ENCODE results near the gene MRPS6.

Gene MRPS6

DNA sequence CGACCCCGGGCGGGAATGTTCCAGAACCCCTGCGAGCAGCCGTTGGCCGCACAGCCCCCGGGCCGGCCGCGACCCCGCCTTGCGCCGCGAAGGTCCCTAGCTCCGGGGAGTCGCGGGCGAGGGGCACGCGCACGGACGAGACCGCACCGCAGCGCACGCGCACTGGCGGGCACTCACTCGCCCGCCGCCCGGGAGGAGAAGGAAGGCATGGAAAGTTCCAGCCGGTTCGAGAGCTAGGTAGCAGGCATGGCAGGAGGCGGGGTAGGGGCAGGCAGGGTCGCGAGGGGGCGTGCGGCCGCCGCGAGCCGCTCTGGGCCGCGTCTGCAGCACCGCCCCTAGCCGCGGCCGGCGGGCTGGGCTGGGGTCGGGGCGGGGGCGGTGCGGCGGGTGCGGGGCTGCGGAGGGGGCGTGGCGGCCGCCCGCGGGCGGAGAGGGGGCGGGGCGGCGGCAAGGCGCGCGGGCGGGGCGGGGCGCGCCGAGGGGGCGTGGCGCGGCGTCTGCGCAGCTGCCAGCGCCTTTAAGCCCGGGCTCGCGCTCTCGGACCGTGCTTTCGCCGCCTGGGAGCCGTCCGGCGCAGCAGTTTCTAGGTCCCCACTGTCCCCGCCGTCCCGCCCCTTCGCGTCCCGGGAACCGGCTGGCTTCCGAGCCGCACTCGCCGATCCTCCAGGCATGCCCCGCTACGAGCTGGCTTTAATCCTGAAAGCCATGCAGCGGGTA lies at the start of gene MRPS6, which contains the start of gene SLC5A3:
MRPS6 (plus strand) TSS at position 547 of the 717 bp plus-strand sequence; CDS start at position 670, 123 bp downstream.
SLC5A3 (plus strand) TSS at position 547 of the 717 bp plus-strand sequence. CDS start 21,621 bp downstream, outside the sequence.
- peak within 1 kb of the TSS; percentile 80 for H3K4me3 ChIP-seq (ENCODE audit: low read depth, low read length)
- DNase-seq (ENCODE audit: low read depth): peak; percentile 51
- TF ChIP-seq, protein P1, sequence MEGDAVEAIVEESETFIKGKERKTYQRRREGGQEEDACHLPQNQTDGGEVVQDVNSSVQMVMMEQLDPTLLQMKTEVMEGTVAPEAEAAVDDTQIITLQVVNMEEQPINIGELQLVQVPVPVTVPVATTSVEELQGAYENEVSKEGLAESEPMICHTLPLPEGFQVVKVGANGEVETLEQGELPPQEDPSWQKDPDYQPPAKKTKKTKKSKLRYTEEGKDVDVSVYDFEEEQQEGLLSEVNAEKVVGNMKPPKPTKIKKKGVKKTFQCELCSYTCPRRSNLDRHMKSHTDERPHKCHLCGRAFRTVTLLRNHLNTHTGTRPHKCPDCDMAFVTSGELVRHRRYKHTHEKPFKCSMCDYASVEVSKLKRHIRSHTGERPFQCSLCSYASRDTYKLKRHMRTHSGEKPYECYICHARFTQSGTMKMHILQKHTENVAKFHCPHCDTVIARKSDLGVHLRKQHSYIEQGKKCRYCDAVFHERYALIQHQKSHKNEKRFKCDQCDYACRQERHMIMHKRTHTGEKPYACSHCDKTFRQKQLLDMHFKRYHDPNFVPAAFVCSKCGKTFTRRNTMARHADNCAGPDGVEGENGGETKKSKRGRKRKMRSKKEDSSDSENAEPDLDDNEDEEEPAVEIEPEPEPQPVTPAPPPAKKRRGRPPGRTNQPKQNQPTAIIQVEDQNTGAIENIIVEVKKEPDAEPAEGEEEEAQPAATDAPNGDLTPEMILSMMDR (IDR thresholded peaks at IDR 0.05; ENCODE audit: low read depth, low read length, missing control alignments): no peak

DNA sequence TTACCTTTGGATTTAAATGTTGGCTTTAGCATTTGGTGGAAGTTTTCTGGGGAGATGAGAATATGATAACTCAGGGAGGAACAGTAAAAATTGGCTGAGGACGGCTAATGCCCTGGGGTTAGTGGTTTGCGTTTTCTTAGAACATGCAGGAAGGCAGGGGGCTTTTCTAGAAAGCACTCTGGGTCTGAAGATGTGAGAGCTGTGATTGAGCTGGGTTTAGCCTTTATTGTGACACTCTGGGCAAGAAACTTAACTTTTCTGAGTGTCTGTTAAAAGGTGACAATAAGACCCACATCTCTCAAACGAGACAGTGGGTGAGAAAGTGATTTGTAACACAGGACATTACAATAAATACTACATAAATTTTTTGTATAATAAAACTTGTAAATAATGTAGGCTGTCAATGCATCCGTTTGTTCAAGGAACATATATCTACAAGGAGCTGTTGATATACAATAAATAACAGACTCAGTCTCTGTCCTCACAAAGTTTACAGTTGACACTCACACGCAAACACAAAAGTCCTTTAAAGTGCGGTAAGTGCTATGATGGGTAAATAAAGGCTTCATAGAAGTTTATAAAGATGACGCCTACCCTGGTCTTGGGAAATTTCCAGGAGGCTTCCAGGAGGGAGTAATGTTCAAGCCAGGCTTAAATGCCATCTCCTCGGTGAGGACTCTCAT lies 49.5 kb upstream of the MRPS6 start:
- TF ChIP-seq, protein P1 (IDR thresholded peaks at IDR 0.05; ENCODE audit: low read depth, low read length, missing control alignments): no peak
- no peak overlapping the region for H3K4me3 ChIP-seq (ENCODE audit: low read depth, low read length)
- DNase-seq (ENCODE audit: low read depth): no peak

DNA sequence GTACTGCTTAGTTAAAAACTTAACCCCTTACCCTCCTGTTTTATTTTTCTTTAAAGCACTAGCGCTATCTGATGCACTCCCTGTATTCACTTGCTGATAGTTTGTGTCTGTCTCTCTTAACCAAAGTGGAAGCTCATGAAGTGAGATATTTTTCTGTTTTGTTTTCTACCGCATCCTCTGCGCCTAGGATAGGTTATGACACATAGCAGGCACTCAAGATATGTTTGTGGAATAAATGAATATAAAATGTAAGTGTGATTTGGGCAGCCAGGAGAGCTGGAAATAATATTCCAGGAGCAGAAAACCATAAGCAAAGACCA lies 49.0 kb upstream of the MRPS6 start:
- no peak for DNase-seq (ENCODE audit: low read depth)
- H3K4me3 ChIP-seq (ENCODE audit: low read depth, low read length): no peak overlapping the region
- TF ChIP-seq, protein P1 (IDR thresholded peaks at IDR 0.05; ENCODE audit: low read depth, low read length, missing control alignments): no peak

DNA sequence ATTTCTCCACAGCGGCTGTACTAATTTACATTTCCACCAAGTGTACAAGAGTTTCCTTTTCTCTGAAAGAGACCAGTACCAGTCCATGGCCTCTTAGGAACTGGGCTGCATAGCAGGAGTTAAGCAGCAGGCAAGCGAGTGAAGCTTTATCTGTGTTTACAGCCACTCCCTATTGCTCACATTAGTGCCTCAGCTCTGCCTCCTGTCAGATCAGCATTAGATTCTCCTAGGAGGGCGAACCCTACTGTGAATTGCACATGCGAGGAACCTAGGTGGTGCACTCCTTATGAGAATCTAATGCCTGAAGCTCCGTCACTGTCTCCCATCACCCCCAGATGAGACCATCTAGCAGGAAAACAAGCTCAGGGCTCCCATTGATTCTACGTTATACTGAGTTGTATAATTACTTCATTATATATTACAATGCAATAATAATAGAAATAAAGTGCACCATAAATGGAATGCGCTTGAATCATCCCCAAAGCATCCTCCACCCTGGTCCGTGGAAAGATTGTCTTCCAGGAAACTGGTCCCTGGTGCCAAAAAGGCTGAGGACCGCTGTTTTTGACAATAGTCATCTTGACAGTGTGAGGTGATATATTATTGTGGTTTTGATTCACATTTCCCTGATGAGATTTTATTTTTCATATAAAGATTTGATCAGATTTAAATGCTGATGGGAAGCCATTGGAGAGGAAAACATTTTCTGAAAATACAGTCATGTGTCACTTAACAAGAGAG lies 45.5 kb upstream of the MRPS6 start:
- no peak for DNase-seq (ENCODE audit: low read depth)
- TF ChIP-seq, protein P1 (IDR thresholded peaks at IDR 0.05; ENCODE audit: low read depth, low read length, missing control alignments): no peak
- H3K4me3 ChIP-seq (ENCODE audit: low read depth, low read length): no peak overlapping the region

DNA sequence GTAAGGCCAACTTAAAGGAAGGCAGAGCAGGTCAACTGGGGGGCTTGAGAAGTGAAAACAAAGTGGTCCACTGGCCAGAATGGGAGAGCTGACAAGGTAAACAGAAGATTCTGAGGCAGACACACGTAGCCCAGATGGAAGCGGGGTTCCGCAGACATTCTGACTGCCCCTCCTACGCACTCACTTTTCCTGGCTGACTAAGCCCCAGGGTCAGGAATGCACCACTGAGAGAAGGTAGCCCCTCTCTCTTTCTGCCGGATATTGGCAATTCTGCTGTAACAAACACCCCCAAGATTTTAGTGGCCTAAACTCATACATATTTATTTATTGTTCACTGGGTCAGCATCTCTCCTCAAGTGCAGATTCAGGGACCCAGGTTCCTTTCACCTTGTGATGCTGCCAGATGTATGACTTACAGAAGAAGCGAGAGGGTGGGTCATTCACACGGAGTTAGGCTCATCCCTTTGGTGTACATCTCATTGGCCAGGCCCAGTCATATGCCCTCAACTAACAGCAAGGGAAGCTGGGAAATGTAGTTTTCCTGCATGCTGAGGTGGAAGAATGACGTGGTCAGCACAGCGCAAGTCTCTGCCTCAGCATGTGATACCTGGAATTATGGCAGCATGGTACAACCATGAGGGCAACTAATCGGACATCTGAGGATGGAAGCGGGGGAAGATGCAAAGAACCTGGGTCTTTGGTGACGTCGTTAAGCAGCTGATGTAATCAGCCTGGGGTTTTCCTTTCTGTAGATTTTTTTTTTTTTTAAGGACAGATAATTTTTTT lies 43.4 kb upstream of the MRPS6 start:
- H3K4me3 ChIP-seq (ENCODE audit: low read depth, low read length): no peak overlapping the region
- peak; percentile 61 for DNase-seq (ENCODE audit: low read depth)
- TF ChIP-seq, protein P1 (IDR thresholded peaks at IDR 0.05; ENCODE audit: low read depth, low read length, missing control alignments): no peak

DNA sequence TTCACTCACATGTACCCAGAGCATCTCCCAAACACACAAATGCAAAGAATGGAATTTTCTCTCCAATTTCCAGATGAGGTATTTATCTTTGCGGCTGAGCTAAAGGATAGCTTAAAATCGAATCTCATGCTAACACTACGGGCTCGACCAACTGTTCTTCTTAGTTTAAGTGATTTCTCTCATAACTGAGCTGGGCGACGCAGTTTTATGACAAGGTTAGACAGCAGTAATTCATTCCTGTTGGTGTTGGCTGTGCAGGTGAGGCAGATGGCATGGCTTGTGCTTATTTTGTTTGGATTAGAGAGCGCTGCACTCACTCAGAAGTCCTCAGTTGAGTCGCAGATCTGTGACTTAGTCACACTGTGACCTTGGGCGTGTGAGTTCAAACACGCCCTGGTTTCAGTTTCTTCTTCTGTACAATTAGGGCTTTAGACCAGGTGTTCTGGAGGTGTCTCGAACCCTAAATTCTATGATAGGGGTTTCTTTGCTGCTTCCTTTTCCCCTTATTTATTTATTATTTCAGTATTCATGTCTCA lies 41.5 kb upstream of the MRPS6 start:
- TF ChIP-seq, protein P1 (IDR thresholded peaks at IDR 0.05; ENCODE audit: low read depth, low read length, missing control alignments): no peak
- no peak overlapping the region for H3K4me3 ChIP-seq (ENCODE audit: low read depth, low read length)
- DNase-seq (ENCODE audit: low read depth): no peak

Data from GM12864 (cell line).